ENCODE data around the gene TMEM115.

TMEM115 gene

GRCh38 chr3:50375258-50375931 is 16.1 kb upstream of the TMEM115 start:
- no peak for FAIRE-seq

DNA sequence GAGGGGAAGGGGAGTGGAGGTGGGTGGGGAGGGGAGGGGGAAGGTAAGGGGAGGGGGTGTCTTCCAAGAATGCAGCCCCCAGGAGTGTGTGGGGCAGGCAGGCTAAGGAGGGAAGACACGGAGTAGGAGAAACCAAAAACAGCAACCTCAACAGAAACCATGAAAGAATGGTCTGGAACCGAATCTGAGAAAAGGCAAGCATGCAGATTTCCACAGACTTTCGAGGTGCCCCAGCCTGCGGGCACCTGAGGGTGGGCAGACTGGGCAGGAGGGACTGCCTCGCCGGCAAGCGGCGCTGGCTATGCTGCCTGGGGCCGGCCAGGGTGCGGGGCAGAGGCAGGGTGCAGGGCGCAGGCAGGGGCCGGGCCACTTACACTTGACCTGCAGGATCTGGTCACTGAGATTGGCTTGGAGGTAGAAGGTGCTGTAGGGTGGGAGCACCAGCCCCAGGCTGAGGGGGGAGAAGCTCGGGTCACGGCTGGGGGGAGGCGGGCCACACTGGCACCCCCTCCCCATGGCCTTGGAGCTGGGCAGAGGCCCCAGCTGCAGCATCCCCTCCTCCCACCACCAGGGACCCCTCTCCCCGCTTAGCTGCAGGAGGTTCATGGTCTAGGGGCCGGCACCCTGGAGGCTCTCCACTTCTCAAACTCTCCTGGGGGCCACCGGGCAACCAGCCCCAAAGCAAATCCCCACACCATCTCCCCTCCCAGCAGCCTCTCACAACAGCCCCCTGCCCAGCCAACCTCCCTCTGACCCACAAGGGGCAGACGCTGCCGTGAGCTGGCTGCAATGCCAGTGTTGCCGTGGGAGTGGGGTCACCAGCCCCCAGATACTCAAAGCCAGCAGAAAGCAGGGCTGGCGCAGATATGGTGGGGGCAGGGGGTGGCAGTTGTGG is 15.3 kb upstream of the TMEM115 start:
- no peak for FAIRE-seq

DNA sequence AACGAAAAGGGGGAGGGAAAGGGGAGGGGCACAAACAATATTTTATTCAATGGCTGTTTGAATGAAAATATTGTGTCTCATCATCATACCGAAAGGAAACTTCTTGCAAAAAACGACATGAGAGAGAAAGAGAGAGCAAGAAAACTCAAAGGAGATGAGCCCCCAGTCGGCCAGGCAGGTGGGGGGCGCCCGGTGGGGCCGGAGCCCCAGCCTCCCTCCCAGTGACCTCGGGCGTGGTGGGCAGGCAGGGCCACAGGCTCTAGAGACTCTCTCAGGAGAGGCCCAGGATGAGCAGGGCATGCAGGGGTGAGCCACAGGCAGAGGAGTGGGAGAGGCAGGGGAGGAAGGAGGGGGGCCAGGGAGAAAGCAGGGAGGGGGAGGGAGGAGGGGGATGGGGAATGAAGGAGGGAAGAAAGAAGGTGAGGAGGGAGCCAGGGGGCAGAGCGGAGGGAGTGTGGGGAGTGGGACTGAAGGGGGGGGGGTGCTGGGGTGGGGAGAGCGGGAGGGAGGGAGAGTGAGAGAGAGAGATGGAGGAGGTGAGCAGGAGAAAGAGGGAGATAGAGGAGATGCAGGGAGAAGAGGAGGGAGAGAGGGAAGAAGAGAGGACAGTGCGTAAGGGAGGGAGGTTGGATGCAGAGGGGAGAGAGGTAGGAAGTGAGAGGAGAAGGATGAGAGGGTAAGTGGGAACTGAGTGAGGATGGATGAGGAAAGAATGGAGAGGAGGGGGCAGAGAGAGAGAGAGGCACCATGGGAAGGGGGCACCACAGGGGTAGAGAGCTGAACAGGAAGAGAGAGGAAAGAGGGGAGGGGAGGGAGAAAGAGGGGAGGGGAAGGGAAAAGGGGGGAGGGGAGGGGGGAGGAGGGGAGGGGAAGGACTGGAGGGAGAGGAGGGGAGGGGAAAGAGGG is 14.1 kb upstream of the TMEM115 start:
- FAIRE-seq: no peak

DNA sequence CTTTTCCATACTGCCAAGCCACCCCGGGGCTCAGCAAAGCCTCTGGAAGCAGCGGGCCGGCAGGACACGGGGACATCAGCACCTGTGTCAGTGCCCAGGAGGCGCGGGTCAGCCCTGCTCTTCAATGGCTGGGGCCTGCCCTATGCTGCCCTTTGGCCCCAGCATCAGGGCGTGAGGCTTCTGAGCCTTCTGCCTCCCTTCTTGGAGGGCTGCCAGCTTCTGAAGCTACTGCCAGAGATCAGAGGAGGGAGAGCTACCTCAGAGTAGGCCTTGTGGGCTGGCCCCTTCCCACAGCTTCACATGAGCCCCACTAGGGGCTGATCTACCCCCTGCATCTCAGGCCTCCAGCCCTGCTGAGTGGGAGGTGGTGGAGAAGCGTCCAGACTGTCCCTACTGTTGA is 13.0 kb upstream of the TMEM115 start:
- no peak for FAIRE-seq

DNA sequence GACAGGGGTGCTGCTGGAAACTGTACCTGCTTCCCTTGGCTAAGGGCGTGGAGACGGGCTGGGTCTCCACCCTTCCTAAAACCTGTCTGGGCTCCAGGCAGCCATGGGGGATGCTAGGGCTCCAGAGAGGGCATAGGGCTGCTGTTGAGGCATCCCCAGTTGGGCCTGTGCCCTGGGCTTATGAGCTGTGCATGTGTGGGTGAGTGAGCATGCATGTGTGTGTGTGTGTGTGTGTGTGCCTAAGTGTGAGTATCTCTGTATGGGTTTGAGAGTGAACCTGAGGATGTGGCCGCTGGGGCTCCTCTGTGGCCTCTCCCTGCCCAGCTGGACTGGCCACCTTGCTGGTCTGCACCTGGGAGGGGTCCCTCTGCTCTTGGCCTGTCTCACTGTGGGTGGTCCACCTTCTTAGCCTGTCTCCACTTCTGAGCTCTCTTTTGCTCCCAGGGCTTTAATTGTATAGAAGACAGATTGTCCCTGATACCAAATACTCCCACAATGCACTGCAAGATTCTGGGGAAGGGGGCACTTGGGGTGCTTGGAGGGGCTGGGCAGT is 11.9 kb upstream of the TMEM115 start:
- FAIRE-seq: no peak

- no peak for FAIRE-seq
These were observed 11.3 kb upstream of the TMEM115 start for GRCh38 chr3:50370594-50370993.

DNA sequence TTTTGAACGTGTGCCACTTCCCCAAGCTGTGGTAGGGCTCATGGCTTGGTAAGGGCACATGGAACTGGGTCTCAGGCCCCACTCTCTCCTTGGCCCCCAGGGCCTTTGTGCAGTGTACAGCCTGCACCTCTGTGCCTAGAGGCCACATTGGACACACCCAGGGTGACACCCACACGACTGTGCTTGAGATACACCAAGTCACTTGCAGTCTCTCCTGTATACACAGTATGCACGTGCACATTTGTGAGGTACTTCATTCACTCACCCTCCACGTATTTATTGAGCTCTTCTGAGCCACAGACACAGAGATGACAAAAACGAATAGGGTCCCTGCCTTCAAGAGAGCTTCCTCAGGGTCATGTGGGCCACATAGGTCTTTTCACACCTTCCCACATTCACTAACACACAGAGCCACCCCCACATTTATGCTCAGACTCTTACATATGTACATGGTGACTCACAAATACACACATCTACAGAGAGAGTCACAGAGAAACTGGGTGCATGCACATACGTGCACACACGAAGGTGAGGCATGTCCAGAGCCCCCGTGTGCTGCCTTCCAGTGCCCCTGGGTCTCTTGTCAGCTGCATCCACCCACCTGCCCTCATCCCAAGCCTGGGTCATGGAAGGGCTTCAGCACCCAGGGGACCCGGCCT is 9.8 kb upstream of the TMEM115 start:
- no peak for FAIRE-seq

DNA sequence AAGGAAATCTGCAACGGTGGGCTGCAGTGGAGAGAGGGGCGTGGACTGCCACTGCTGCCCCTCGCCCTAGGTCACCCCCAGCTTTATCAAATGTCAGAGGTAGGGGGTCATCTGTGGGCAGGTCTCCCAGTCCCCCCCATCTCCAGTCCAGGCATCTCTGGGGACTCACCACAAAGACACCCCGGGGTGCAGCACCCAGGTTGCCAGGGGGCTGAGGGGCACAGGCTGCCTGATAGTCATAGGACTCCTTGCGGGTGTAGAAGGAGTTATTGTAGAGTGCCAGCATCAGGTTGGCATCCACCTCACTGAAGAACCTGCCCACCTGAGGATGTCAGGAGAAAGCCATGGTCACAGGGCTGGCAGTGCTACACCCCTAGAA is 6.5 kb upstream of the TMEM115 start:
- FAIRE-seq: no peak

GRCh38 chr3:50365080-50365841 is 5.9 kb upstream of the TMEM115 start:
- FAIRE-seq: no peak

- no peak for FAIRE-seq
These were observed 5.3 kb upstream of the TMEM115 start for GRCh38 chr3:50364573-50365079.

GRCh38 chr3:50359760-50360110 is 414 bp upstream of the TMEM115 start:
- no peak for FAIRE-seq

- no peak for FAIRE-seq
These were observed 888 bp downstream of the TMEM115 start for GRCh38 chr3:50358355-50358910.

DNA sequence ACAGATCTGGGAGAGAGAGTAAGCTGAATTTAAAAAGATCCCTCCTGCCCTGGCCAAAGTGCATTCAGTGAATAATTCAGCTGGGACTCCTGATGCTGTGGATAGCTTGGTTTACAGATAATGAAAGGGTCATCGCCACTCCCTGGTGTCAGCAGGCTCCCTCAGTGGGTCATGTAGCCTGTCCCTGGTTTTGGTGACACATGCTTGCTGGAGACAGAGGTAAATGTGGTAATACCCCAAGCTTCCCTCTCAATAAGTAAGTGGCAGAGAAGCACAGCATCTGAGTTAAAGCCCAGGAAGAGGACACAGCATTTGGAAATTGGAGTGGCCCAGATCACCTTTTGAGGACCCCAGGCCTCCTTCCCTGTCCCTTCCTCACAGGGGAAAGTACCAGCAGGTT is 1.8 kb downstream of the TMEM115 start:
- no peak for FAIRE-seq

DNA sequence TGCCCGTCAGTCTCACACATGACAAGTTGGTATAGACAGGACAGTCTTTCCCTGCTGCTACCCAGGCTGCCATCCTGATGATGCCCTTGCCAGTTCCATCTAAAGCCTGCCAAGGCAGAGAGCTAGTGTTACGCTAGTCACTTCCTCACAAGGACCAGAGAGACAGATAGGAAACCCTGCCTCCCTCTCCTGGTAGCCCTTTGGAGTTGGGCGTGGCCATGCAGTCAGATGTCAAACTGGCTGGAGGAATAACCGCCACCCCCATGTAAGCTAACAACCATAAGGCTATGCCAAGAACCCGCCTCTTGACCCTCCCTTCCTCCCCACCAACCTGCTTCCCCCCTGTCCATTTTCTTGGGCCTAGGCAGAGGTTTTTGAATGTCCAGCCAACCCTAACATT is 2.8 kb downstream of the TMEM115 start:
- FAIRE-seq: no peak

DNA sequence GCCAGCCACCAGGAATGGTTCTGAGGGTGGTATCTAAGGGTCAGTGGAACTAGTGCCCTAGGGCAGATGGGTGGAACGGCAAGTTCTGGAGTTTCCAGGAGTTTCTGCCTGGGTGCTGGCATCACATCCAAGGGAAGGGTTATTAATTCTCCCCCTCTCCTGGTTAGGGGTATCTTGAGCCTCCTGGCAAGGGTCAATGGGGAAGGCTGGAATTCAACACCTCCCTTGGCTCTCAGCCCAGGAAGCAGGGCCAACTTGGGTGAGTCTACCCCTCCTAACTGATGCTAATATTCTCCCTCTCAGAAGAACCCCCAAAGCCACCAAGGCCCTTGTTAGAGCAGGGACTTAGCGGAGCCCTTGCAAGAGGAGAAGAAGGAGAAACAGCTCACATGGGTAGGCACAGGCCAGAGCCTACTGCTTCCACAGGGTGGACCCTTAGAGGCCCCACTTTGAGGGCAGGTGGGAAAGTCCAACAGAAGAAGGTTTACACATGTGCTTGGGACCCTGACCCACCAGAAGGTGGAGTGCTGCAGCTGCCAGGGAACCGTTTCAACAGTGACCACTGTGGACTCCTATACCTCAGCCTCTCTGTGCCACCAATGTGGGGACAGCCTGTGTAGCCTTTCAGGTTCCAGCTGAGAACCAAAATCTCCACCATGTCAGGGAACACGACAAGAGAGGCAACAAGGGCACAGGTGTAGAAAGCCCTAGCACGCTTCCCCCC is 3.3 kb downstream of the TMEM115 start:
- FAIRE-seq: no peak

DNA sequence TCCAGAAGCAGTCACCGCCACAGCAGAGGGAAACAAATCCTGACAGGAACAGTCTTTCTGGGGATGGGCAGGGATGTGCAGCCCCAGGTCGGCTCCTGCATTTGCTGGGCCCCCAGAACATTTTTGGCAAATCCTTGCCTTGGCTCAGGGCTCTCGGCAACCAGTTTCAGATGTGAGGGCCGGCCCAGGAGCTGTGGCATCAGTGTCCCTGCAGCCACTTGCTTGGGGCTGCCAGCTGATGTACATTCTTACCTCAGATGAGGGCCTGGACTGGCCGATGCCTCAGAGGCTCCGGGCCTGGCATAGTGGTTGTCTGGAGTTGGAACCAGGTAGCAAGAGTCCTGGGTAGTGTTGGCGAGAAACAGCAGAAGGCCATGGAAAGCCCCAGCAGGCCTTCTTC is 4.5 kb downstream of the TMEM115 start:
- FAIRE-seq: no peak

DNA sequence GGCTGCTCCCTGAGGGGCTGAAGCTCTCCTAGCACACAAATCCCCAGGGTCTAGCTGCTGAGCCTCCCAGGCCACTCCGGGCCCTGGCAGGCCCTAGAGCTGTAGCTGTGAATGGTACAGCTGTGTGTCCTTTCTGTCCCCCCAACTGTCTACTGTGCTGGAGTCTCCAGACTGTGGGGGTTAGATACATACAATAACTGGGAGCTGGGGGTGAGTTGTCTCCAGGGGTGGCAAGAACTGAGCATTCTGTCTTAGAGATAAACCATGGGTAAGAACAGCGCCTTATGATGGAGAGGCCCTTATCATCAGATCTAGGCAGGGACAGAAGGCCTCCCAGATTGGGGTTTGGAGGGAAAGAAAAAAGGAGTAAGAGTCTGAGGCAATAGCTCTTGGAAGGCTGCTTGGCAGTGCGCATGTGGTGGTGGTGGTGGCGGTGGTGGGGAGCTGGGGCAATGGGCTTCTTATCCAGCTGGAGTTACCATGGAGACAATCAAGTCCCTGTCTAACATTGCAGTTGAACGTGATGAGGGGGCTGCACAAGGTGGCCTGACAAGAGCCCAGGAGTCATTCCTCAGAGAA is 5.0 kb downstream of the TMEM115 start:
- FAIRE-seq: no peak

DNA sequence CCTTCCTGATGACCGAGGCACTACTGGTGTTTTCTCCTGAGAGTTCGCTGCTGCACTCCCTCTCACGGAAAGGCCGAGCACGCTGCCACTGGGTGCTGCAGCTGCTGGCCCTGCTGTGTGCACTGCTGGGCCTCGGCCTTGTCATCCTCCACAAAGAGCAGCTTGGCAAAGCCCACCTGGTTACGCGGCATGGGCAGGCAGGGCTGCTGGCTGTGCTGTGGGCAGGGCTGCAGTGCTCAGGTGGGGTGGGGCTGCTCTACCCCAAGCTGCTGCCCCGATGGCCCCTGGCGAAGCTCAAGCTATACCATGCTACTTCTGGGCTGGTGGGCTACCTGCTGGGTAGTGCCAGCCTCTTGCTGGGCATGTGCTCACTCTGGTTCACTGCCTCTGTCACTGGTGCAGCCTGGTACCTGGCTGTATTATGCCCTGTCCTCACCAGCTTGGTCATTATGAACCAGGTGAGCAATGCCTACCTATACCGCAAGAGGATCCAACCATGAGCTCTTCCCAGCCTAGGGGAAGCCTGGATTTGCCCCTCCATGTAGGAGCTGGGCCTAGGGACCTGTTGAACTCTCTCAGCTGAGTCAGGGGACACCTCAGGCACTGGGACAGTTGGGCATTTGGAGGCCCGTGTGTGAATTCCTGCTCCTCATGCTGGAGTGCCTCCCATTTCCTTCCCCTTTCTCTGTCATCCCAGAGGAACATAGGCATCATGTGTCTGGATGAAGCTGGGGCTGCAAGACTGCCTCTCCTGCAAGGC is 5.9 kb downstream of the TMEM115 start:
- no peak for FAIRE-seq

- FAIRE-seq: no peak
These were observed 6.5 kb downstream of the TMEM115 start for GRCh38 chr3:50352781-50353180.
